Stimulated activated CD4-positive, alpha-beta T cell treated with anti-CD3 and anti-CD28 coated beads, TNF-alpha, amount 100 ng/mL, for 4 hours (primary cell): ENCODE results near the gene BACE1.
"Not testable (repeated sequence)": the region's sequence is repeated elsewhere in the genome, so short reads cannot be mapped to it uniquely, and the experiment has no call there.

Source experiments
- DNase-seq, 3 experiments: peaks; one replicate each; pipeline ENCODE4 v3.0.0-alpha.2; 2020; ENCODE audit warnings: low read depth in 3 of 3

The BACE1 gene

DNA sequence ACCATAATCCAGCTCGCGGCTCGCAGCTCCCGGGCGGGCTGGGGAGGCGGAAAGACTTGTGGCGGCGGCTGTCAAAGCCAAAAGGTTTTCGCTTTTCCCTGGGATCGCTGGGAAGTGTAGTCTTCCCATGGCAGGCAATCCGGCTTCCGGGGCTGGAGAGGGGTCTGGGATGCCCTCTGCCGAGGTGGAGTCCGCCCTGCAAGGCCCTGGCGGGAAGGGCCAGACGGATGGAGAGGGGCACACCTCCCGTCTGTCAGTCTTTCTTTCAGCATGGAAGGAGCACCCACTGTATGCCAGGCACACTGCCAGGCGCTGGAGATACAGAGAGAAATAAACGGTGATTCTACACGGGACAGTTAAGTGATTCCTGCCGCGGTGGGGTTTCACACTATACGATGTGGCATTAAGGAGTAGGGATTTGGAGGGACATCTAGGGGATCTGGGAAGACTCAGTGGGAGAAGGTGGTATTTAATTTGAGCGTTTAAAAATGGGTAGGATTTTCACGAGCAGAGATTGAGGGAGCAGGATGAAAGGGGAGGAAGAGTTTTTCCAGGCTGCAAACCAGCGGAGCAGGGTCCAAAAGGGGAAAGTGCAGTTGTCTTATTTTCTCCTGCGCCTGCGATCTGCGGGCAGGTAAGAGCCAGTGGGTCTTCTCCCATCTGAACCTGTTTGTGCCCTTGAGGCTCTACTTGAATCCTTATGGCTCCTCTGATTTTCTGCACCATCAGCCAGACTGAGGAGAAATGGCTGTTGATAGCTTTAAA lies at the start of gene BACE1:
BACE1 (minus strand) TSS at position 60 of the 765 bp plus-strand sequence. CDS start 461 bp downstream, outside the sequence.
- no peak for DNase-seq

DNA sequence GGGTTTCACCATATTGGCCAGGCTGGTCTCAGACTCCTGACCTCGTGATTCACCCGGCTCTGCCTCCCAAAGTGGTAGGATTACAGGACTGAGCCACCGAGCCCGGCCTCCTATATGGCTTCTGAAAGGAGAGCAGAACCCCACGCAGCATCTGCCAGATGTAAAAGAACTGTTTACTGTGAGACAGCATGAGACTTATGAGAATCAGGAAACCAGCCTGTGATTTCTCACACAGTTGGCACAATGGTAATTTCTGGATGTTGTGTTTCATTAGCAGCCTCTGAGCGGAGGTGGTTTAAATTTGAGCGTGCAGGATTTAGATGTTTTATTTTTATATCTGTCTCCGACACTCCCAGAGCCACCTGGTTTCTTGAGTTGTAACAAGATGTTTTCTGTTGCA lies 45.4 kb upstream of the BACE1 start:
- no peak for DNase-seq

DNA sequence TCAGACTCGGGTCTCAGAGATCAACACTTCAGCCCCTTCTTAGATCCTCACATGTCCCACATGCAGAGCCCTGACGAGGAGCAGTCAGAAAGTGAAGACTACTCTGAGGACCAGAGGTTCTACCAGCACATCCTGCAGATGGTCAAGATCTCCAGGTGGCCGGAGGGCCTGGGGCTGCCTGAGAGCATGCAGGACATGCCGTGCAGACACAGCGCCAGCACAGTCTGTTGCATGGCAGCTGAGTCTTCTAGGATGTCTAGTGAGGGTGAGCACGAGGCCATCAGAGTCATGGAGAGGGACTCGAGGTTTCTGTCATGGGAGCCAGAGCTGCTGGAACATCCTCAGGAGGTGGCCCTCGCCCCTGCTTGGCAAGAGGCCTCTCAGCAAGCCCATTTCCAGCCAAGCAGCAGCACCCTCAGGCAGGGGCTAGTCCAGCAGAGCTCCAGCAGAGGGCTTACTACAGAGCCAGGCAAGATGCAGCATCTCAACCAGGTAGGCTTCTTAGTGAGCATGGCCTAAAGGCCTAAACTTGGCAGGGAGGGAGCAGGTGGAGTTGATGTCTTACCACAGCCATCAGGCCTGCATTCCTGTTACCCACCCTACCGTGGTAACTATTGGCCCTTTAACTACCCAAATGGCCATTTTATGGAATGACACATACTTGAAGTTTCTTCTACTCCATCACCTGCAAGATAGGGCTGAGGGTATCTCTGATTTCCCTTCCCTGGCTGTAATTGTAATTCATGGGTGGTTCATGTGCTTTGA lies 40.3 kb upstream of the BACE1 start:
- no peak for DNase-seq

DNA sequence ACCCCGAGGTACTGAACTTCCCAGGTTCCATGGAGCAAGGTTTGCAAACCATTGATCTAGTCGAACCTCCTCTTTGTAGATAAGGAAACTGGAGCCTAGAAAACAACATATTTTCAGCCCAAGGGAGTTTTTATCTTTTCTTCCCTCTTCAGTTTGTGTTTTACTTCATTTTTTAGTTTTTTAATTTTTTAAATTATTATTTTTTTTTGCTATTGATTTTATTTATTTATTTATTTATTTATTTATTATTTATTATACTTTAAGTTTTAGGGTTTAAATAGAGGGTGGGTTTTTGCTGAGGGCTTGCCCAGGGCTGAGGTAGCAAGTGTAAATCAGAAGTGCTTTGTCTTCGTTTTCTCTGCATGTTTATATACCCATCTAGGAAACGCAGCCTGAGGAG lies 38.5 kb upstream of the BACE1 start:
- DNase-seq, result no peak

DNA sequence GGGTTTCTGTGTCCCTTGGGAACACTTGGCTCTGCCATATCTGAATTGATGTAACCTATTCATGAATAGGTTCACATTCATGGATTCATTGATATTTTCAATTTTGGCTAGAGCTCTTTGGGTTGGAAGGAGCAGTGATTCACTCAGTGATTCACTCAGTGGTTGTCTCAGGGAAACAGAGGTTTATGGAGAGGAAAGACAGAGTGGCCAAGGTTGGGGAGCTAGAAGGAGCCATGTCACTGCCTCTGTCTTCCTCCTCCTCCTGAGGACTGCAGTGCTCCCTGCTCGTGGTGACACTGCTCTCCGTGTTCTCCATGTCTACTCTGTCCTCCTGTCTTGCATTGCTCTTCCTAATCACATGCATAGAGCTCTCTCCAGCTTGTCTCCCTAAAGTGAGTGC lies 29.0 kb upstream of the BACE1 start:
- DNase-seq, result no peak

DNA sequence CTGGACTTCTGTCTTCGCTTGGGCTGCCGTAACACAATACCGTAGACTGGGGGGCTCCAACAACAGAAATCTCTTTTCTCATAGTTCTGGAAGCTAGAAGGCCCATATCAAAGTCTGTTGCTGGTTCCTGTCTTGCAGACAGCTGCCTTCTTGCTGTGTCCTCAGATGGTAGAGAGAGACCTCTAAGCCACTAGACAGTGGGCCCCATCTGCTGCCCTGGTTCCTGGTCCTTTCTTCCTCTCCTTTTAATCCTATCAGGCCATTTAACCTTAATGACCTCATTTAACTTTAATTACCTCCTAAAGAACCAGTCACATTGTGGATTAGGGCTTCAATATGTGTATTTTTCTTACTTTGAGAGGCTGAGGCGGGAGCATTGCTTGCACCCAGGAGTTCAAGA lies 21.0 kb upstream of the BACE1 start:
- no peak for DNase-seq

DNA sequence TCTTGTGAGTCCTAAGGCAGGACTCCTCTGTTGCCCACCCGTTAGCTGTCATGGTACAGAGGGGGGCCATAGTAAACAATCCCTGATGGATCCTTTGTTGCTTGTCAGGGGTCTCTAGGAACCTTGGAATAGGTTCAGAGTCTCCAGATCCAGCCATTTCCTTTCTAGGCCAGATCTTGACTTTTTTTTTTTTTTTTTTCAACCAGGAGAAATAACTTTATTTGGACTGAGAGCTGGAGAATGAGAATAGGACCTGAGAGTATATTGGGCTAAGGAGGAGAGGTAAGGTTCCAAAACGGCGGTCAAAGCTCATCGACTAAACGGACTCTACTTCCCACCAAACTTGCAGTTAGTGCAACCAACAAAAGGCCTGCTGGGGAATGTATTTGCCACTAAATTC lies 19.3 kb upstream of the BACE1 start:
- DNase-seq, result no peak

DNA sequence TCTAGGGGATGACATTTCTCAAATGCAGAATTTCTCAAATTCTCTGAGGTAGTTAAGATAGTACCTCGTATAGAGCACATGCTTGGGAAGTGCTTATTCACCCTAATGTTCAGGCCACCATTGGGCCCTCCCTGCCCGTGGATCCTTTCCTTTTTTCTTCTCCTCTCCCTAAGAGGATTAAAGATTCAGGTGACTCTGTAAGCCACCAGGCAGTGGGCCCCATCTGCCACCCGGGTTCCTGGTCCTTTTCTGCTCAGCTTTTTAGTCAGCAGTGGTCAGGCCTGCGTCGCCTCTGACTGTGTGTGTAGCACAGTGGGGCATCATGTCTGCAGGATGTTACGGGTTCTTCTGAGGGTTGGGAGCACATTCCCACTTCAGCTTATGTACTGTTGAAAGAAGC lies 18.8 kb upstream of the BACE1 start:
- DNase-seq, result no peak

DNA sequence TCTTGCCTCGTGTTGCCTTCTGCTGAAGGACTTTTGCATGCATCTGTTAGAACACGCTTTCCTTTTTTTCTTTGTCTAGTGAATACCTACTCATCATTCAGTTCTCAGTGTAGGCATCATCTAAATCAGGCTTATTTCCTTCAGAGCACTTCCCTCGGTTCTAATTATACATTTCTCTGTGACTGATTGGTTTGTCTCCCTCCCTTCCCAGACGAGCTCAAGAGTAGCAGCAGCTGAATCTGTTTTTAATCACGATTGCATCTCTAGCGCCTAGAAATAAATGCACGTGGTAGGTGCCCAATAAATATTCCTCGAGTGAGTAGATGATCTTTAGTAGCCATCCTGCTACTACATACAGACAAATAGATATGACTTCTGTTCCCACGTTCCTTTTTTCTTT lies 17.9 kb upstream of the BACE1 start:
- DNase-seq, result no peak

DNA sequence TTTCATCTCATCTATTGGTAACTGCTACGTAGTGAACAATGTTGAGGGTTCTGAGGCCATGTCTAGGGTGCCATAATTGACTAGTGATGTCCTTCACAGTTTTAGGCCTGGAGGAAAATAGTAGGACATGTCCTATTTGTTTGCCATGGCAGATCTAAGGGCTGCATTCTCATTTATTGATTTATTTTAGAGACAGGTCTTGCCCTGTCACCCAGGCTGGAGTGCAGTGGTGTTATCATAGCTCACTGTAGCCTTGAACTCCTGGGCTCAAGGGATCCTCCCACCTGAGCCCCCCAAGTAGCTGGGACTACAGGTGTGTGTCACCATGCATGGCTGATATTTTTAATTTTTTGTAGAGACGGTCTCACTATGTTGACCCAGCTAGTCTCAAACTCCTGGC lies 16.8 kb upstream of the BACE1 start:
- DNase-seq, result no peak

DNA sequence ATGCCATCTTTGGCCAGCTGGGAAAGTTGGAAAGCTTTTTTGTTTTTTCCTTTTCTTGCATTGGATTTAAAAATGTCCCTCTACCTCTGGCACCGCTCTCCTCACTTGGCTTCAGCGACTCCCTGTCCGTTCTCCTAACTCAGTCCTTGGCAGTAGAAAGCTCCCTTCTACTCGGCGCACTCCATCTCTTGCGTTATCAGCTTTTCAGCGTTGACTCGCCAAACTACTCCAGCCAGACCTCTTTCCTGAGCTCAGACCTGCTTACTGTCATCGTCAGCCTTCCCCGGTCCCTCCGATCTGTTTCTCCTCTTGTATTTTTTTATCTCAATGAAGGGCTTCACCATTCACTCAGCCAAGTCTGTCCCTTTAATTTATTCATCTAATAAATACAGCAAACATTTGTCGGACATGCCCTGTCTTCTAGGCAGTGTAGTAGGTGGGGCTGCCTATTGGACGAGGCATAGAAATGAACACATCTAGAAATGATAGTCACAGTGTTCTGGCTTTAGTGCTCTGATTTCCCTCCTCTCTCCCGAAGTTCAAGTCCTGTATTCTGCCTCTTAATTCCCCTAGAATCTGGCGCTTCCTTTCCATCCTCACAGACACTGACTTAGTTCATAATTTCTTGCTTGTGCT lies 12.4 kb upstream of the BACE1 start:
- DNase-seq, result no peak

DNA sequence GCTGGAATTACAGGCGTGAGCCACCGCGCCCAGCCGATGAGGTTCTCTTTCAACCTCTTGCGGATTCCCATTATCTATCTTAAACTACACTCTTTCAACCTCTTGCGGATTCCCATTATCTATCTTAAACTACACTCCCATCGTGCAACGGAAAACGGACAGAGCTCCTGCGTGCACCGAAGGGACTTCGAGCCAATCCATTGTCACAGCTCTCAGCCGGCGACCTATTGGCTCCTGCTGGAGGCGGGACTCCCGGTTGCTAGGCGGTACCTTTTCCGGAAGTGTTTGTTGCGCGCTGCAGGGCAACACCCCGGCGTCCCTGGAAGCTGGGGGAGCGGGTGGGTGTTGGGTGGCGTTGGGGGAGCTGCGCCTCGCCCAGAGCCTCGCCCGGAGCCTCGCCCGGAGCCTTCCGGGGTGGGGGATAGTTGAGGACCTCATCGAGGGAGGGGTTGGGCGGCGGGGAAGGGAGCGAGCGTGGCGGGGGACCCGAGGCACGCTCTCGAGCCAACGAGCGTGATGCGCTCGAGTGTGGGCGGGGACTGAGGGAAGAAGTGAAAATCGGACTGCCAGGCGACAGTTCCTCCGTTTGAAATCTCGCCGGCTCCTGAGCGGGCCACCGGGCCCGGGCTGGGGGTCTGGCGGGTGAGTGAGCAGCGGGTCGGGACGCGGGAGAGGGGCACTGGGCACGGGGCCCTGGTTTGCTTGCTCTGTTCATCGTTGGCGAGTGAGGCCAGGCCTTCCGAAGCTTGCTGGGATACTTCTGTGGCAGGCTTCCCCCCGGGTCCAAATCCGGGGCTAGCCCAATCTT lies 11.7 kb upstream of the BACE1 start, which contains the start of gene CEP164:
CEP164 (plus strand) TSS at position 288 of the 808 bp plus-strand sequence. CDS start 10,733 bp downstream, outside the sequence.
- DNase-seq, result peak; percentile 78 to 90 (median 90)

DNA sequence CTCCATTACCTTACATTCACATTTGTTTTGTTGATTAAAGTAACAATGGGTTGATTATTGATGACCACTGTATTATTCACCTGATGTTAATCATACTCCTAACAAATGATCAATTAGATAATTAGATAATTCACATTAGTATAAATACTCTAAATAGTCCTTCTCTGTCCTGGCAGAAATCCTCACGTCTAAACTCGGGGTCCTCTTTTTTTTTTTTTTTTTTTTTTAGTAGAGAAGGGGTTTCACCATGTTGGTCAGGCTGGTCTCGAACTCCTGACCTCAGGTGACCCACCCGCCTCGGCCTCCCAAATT lies 11.2 kb upstream of the BACE1 start:
- not testable (repeated sequence) for DNase-seq

DNA sequence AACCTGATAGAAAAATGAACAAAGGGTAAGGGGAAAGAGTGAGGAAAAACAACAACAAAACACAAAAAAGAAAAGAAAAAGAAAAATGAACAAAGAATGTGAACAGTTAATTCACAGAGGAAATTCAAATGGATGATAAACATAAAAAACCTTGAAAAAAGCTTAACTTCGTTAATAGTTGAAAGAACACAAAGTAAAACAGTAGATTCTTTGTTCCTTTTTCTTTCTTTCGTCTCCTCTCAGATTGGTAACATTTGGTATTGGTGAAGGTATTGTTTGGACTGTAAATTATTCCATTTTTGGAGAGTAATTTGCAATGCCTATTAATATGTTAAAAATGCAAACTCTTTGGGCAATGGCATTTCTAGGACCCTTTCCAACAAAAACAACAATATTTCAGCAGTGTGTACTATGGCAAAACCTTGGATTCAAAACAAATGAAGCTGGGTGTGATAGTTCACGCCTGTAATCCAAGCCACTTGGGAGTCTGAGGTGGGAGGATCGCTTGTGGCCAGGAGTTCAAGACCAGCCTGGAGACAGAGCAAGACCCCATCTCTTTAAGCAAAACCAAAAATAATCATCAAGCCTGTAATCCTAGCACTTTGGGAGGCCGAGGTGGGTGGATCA lies 3.3 kb upstream of the BACE1 start:
- DNase-seq, result no peak

DNA sequence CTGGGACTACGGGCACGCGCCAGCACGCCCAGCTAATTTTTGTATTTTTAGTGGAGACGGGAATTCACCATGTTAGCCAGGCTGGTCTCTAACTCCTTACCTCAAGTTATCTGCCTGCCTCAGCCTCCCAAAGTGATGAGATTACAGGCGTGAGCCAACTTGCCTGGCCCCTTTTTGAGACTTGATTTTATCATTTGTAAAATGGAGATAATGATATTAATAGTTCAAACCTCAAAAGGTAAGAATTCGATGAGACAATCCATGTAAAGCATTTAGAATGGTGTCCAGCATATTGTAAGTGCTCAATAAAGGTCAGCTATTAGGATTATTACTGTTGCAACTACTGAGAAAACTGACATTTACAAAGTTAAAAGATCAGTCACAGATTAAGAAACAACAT lies 2.7 kb upstream of the BACE1 start:
- DNase-seq, result no peak

DNA sequence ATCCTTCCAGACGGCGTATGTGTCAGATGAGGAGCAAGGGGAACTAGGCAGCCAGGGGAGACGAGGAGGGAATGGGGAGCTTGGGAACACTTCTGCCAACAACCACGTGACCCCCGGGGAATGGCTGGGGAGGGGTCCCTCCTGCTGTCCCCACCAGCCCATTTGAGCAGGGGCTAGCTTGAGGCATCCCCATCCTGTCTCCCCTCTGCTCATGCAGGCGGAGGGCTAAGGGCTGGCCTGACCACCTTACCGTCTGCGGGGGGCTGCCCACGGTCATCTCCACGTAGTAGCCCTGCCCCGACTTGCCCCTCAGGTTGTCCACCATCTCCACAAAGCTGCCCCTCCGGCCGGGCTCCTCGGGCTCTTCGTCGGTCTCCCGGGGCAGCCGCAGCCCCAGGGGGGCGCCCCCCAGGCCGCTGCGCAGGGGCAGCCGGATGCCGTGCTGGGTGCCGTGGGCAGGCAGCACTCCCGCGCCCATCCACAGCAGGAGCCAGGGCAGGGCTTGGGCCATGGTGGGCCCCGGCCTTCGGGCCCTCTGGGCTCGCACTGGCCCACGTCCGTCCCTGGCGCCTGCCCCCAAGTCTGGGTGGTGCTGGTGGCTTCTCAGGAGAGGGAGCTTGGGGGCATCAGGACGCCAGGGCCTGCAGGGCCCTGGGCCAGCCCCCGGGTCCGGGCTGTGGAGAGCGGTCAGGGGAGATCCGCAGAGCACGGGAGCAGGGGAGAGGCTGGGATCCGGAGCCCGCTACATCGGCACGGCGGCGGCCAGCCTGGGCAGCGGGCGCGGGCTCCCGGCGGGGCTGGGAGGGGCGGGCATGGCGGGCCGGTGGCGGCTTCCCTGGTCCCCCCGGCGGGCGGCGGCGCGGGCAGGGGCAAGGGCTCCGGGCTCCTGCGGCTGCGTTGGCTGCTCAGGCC lies 515 bp downstream of the BACE1 start:
- DNase-seq, result peak in 1 of 3 experiments; percentile 3

DNA sequence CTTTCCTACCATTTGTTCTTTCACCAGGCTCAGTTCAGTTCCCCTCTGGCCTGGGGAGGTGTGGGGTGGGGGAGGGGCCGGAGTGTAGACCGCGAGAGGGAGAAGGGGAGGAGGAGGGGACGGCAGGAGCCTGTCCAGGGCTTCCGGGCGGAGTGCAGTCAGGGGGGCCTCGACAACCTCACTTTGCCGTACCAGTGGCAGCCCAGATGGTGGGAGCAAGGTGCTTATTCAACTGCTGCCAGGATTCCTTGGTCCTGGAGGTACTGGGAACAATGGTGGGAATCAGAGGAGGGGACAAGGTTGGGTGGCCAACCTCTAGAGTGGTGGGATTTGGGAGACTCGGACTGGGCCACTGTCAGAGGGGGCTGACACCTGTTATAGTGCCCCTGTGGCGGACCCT lies 1.2 kb downstream of the BACE1 start:
- no peak for DNase-seq

DNA sequence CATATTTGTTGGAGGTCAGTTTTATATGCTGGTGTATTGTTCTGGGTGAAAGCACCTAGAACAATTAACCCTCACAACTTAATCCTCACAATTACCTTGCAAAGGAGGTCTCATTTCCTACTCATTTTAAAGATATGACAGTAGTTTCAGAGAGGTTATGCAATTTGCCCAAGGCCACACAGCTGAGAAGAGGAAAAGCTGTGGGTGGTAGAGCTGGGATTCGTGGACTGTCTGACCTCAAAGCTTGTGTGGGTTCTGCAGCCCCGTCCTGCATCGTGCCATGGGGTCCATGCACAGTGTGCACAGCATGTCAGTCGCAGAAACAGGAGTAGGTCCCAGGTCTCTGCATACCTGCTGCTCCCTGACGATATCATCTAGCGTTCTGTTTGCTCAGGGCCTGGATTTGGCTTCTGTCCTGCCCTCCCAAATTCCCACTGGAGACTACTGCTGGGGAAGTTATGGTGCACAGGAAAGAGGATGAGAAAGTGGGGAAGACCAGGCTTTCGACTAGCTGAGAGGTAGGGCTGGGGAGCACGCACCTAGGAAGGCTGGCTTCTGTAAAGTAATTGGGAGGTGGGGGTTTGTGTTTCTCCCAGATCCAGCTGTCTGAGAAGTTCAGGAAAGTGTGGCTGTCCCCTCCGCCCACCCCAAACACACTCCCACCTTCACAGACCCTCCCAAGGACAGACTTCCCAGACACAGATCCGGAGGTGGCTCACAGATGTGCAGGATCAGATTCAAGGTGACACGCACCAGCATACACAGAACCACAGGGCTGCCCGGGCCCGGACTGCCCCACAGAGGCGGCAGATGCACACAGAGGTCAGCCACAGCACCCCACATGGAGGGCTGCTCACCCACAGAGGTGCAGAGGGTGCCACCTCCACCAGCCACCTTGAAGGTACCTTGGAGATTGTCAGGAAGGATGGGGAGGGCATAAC lies 2.0 kb downstream of the BACE1 start:
- DNase-seq, result no peak

DNA sequence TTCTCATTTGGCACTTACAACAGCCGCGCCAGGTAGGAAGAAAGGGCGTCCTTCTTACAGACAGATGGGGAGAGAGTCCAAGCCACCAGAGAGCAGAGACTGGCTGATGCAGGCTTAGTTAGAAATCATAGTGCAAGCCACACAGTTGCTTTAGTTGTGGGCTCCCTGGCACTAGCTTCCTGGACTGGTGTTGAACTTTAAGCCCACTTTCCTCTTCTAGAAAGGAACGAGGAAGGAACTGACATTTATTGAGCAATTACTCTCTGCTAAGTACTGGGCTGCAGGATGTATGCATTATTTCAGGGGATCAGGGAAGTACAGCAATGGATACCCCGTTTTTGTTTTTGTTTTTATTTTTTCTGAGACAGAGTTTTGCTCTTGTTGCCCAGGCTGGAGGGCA lies 3.0 kb downstream of the BACE1 start:
- DNase-seq, result no peak
